NCI-H2029 (cell line): ENCODE measurements around the gene TRMT2A.

Source experiments
- DNase-seq: peaks from one replicate; lab custom pipeline; 2025; lab: John Stamatoyannopoulos, UW

The TRMT2A gene

DNA sequence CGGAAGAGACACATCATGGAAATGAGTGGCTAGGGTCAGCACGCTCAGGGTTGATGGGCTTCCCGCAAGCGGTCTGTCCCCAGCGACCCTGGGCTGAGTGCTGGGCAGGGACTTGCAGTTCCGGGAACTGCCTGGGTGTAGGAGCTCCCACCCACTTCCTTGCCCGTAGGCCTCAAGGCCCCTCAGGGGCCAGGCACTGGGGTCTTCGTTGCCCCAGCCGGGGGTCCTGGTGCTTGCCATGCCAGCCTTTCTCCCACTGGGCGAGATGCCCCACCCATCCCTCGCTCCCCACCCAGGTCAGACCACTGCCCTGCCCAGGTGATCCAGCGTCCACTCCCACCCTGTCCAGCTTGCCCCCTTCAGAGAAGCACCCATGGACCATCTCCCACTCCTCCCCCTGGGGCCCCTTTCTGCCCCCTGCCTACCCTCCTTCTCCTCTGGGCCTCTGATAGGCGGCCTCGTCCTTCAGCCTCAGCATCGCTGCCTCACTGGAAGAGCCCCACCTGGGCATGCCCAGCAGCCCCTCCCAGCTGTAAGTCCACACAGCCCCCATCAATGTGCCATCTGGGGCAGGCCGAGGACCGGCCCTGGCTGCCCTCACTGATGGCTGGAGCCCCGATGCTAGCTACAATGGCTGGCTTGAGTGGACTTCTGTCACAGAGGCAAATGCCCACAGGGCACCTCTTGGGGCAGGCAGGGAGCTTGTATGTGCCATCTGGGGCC is 54.8 kb downstream of the TRMT2A start:
- DNase-seq, result no peak
